ENCODE results near the gene TMPRSS4. TPM values are rescaled to one million over a fixed set of nuclear protein-coding genes. Genes with fewer than 3 reads are reported as not detected.

The TMPRSS4 gene
- total RNA-seq, 3 donors from 2014 or later (not counting 1 experiment from before 2014, with no cell fraction given): not detected

- peaks cover 24% of the 10 kb centered on the region for H3K27me3 ChIP-seq (ENCODE audit: control insufficient read depth, insufficient read depth, low read length)
- Mint-ChIP-seq H3K27ac (no peak overlapping the region), H3K9me3 (no peaks in the 10 kb centered on the region), H3K36me3 (no peaks in the 10 kb centered on the region), H3K4me1 (peaks cover 6 to 18% of the 10 kb centered on the region in 2 donors), H3K4me3 (no peak overlapping the region), H3K27me3 (ENCODE audit: low read depth in 2 of 2) (peaks cover 53 to 60% of the 10 kb centered on the region in 2 donors)
- no peaks in the 10 kb centered on the region for H3K9me3 ChIP-seq (ENCODE audit: control insufficient read depth, insufficient read depth, low read length)
- TF ChIP-seq CTCF (IDR thresholded peaks at IDR 0.05): no peak
- 69% methylated on average over 9 of the region's 10 CpGs for WGBS (ENCODE audit: insufficient coverage)
- no peak overlapping the region for H3K4me3 ChIP-seq (ENCODE audit: low read length)
- ATAC-seq (no peak), DNase-seq (no peak)
- intact Hi-C loops (cut with micrococcal nuclease): no loop called here
- H3K4me1 ChIP-seq (ENCODE audit: control insufficient read depth, insufficient read depth, low read length): peaks cover 16% of the 10 kb centered on the region
- no peak overlapping the region for H3K27ac ChIP-seq (ENCODE audit: low read length)
- H3K36me3 ChIP-seq (ENCODE audit: control insufficient read depth, insufficient read depth, low read length): no peaks in the 10 kb centered on the region
Observed at GRCh38 chr11:118157186-118157895, 80.5 kb downstream of the TMPRSS4 start.

- DNase-seq (no peak), ATAC-seq (no peak)
- no peak overlapping the region for H3K27ac Mint-ChIP-seq
- no peaks in the 10 kb centered on the region for H3K9me3 Mint-ChIP-seq
- intact Hi-C loops (cut with micrococcal nuclease): no loop called here
- peaks cover 4 to 9% of the 10 kb centered on the region in 2 donors for H3K4me1 Mint-ChIP-seq
- no peak overlapping the region for H3K4me3 Mint-ChIP-seq
- peaks cover 28 to 33% of the 10 kb centered on the region in 2 donors for H3K27me3 Mint-ChIP-seq (ENCODE audit: low read depth in 2 of 2)
- no peaks in the 10 kb centered on the region for H3K36me3 Mint-ChIP-seq
- no peak overlapping the region for H3K4me3 ChIP-seq (ENCODE audit: low read length)
- no peak for TF ChIP-seq CTCF (IDR thresholded peaks at IDR 0.05)
- H3K36me3 ChIP-seq (ENCODE audit: control insufficient read depth, insufficient read depth, low read length): no peaks in the 10 kb centered on the region
- H3K27me3 ChIP-seq (ENCODE audit: control insufficient read depth, insufficient read depth, low read length): peaks cover 5% of the 10 kb centered on the region
- H3K9me3 ChIP-seq (ENCODE audit: control insufficient read depth, insufficient read depth, low read length): no peaks in the 10 kb centered on the region
- H3K27ac ChIP-seq (ENCODE audit: low read length): no peak overlapping the region
- WGBS (ENCODE audit: insufficient coverage): 84% methylated on average over 6 of the region's 6 CpGs
- H3K4me1 ChIP-seq (ENCODE audit: control insufficient read depth, insufficient read depth, low read length): peaks cover 3% of the 10 kb centered on the region
Observed at GRCh38 chr11:118161786-118162185, 84.9 kb downstream of the TMPRSS4 start.

GRCh38 chr11:118162846-118163245, 86.0 kb downstream of the TMPRSS4 start:
- intact Hi-C loops (cut with micrococcal nuclease): no loop called here
- no peaks in the 10 kb centered on the region for H3K36me3 ChIP-seq (ENCODE audit: control insufficient read depth, insufficient read depth, low read length)
- DNase-seq: no peak
- H3K27ac Mint-ChIP-seq: no peak overlapping the region
- no peak overlapping the region for H3K4me3 Mint-ChIP-seq
- no peak for ATAC-seq
- TF ChIP-seq CTCF (IDR thresholded peaks at IDR 0.05): no peak
- H3K4me3 ChIP-seq (ENCODE audit: low read length): no peak overlapping the region
- no peaks in the 10 kb centered on the region for H3K27me3 ChIP-seq (ENCODE audit: control insufficient read depth, insufficient read depth, low read length)
- no peaks in the 10 kb centered on the region for H3K9me3 ChIP-seq (ENCODE audit: control insufficient read depth, insufficient read depth, low read length)
- H3K27ac ChIP-seq (ENCODE audit: low read length): no peak overlapping the region
- no peaks in the 10 kb centered on the region for H3K36me3 Mint-ChIP-seq
- peaks cover 18 to 22% of the 10 kb centered on the region in 2 donors for H3K27me3 Mint-ChIP-seq (ENCODE audit: low read depth in 2 of 2)
- WGBS (ENCODE audit: insufficient coverage): 78% methylated on average over 2 of the region's 3 CpGs
- no peaks in the 10 kb centered on the region for H3K9me3 Mint-ChIP-seq
- H3K4me1 Mint-ChIP-seq: no peaks in the 10 kb centered on the region
- H3K4me1 ChIP-seq (ENCODE audit: control insufficient read depth, insufficient read depth, low read length): no peaks in the 10 kb centered on the region

DNA sequence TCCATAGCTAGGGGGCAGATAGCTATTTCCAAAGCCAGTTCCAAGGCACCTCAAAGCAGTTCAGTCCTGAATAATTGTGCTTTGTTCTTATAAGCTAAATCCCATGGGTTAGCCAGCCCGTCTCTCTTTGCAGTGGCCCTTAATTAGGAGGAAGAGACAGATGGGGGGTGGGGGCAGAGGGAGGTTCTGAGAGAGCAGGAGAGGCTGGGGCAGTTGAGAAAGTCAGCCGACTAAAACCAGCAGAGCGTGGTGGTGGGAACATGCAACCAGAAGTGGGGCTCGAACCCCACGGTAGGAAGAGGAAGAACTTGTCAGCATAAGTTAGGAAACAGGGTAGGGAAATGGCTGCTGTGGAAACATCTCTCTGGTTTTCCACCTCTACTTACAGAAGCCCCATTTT, 86.6 kb downstream of the TMPRSS4 start:
- DNase-seq: no peak
- Mint-ChIP-seq H3K36me3 (no peaks in the 10 kb centered on the region), H3K27me3 (ENCODE audit: low read depth in 2 of 2) (peaks cover 13 to 16% of the 10 kb centered on the region in 2 donors), H3K9me3 (no peaks in the 10 kb centered on the region), H3K4me1 (no peaks in the 10 kb centered on the region), H3K27ac (no peak overlapping the region), H3K4me3 (no peak overlapping the region)
- WGBS (ENCODE audit: insufficient coverage): 61% methylated on average over 5 of the region's 5 CpGs
- H3K9me3 ChIP-seq (ENCODE audit: control insufficient read depth, insufficient read depth, low read length): no peaks in the 10 kb centered on the region
- no peaks in the 10 kb centered on the region for H3K36me3 ChIP-seq (ENCODE audit: control insufficient read depth, insufficient read depth, low read length)
- no peak for ATAC-seq
- no peak overlapping the region for H3K27ac ChIP-seq (ENCODE audit: low read length)
- intact Hi-C loops (cut with micrococcal nuclease): no loop called here
- no peaks in the 10 kb centered on the region for H3K27me3 ChIP-seq (ENCODE audit: control insufficient read depth, insufficient read depth, low read length)
- no peaks in the 10 kb centered on the region for H3K4me1 ChIP-seq (ENCODE audit: control insufficient read depth, insufficient read depth, low read length)
- H3K4me3 ChIP-seq (ENCODE audit: low read length): no peak overlapping the region
- TF ChIP-seq CTCF (IDR thresholded peaks at IDR 0.05): no peak

Data from natural killer cell (primary cell).